ENCODE data around the gene DLG2. TPM values are rescaled to one million over a fixed set of nuclear protein-coding genes. Genes with fewer than 3 reads are reported as not detected.

DLG2 gene
- total RNA-seq, 3 donors from 2014 or later (not counting 1 experiment from before 2014, with no cell fraction given), result 1.7 to 2.9 (median 2.2) TPM

DNA sequence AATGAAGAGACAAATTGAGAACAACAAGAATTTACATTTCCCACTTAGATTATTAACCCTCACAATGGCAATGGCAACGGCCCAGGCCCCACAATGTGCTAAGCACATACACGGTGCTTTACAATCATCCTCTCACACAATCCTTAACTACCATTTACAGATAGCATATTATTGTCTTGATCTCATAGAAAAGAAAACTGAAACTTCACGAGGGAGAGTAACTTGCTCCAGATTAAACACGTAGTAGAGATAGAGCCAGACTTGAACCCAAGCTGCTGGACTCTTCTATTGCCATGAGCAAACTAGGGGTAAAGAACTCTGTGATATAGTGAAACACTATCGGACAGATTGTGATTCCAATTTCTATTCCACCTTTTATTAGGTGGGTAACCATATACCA lies 665.1 kb downstream of the DLG2 start:
- DNase-seq (no peak), ATAC-seq (no peak)
- H3K9me3 Mint-ChIP-seq, result peaks cover 13 to 16% of the 10 kb centered on the region in 2 donors
- Histone ChIP-seq H3K4me1 (ENCODE audit: control insufficient read depth, insufficient read depth, low read length) (no peaks in the 10 kb centered on the region), H3K36me3 (ENCODE audit: control insufficient read depth, insufficient read depth, low read length) (no peaks in the 10 kb centered on the region), H3K4me3 (ENCODE audit: low read length) (no peak overlapping the region), H3K27ac (ENCODE audit: low read length) (no peak overlapping the region), H3K27me3 (ENCODE audit: control insufficient read depth, insufficient read depth, low read length) (no peaks in the 10 kb centered on the region), H3K9me3 (ENCODE audit: control insufficient read depth, insufficient read depth, low read length) (no peaks in the 10 kb centered on the region)
- intact Hi-C loops (cut with micrococcal nuclease), result no loop called here
- H3K36me3 Mint-ChIP-seq, result peaks cover 16% of the 10 kb centered on the region
- H3K4me1 Mint-ChIP-seq, result no peaks in the 10 kb centered on the region
- TF ChIP-seq, protein P1, sequence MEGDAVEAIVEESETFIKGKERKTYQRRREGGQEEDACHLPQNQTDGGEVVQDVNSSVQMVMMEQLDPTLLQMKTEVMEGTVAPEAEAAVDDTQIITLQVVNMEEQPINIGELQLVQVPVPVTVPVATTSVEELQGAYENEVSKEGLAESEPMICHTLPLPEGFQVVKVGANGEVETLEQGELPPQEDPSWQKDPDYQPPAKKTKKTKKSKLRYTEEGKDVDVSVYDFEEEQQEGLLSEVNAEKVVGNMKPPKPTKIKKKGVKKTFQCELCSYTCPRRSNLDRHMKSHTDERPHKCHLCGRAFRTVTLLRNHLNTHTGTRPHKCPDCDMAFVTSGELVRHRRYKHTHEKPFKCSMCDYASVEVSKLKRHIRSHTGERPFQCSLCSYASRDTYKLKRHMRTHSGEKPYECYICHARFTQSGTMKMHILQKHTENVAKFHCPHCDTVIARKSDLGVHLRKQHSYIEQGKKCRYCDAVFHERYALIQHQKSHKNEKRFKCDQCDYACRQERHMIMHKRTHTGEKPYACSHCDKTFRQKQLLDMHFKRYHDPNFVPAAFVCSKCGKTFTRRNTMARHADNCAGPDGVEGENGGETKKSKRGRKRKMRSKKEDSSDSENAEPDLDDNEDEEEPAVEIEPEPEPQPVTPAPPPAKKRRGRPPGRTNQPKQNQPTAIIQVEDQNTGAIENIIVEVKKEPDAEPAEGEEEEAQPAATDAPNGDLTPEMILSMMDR (IDR thresholded peaks at IDR 0.05), result no peak
- no peak overlapping the region for H3K27ac Mint-ChIP-seq
- 87% methylated on average over 4 of the region's 5 CpGs for WGBS (ENCODE audit: insufficient coverage)
- H3K27me3 Mint-ChIP-seq (ENCODE audit: low read depth in 2 of 2), result no peaks in the 10 kb centered on the region
- H3K4me3 Mint-ChIP-seq, result no peak overlapping the region

DNA sequence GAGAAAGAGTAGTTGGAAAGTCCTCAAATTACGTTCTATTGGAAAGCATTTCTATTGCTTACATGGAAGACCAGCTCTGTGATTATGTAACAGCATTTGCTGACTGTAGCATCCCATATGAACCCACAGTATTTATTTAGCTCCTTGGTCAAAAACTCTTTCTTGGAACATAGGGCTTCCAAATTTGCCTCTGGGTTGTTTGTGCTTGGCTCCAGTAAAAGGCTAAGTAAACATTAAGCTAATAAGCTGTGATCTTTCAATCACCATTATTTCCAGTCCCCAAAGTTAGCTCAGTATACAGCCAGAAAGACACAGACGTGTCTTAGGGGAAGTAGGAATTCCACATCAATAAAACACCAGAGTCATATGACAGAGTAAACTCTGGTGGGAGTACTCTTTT lies 668.8 kb downstream of the DLG2 start:
- Histone ChIP-seq H3K27ac (ENCODE audit: low read length) (no peak overlapping the region), H3K9me3 (ENCODE audit: control insufficient read depth, insufficient read depth, low read length) (no peaks in the 10 kb centered on the region), H3K27me3 (ENCODE audit: control insufficient read depth, insufficient read depth, low read length) (no peaks in the 10 kb centered on the region), H3K4me3 (ENCODE audit: low read length) (no peak overlapping the region), H3K4me1 (ENCODE audit: control insufficient read depth, insufficient read depth, low read length) (no peaks in the 10 kb centered on the region), H3K36me3 (ENCODE audit: control insufficient read depth, insufficient read depth, low read length) (no peaks in the 10 kb centered on the region)
- H3K27me3 Mint-ChIP-seq (ENCODE audit: low read depth in 2 of 2), result no peaks in the 10 kb centered on the region
- DNase-seq, result no peak
- H3K9me3 Mint-ChIP-seq, result peaks cover 8 to 11% of the 10 kb centered on the region in 2 donors
- H3K36me3 Mint-ChIP-seq, result no peaks in the 10 kb centered on the region
- H3K4me3 Mint-ChIP-seq, result no peak overlapping the region
- H3K27ac Mint-ChIP-seq, result no peak overlapping the region
- WGBS (ENCODE audit: insufficient coverage), result 77% methylated on average over 1 of the region's 2 CpGs
- H3K4me1 Mint-ChIP-seq, result no peaks in the 10 kb centered on the region
- TF ChIP-seq, protein P1 (IDR thresholded peaks at IDR 0.05), result no peak
- no peak for ATAC-seq
- intact Hi-C loops (cut with micrococcal nuclease), result no loop called here

DNA sequence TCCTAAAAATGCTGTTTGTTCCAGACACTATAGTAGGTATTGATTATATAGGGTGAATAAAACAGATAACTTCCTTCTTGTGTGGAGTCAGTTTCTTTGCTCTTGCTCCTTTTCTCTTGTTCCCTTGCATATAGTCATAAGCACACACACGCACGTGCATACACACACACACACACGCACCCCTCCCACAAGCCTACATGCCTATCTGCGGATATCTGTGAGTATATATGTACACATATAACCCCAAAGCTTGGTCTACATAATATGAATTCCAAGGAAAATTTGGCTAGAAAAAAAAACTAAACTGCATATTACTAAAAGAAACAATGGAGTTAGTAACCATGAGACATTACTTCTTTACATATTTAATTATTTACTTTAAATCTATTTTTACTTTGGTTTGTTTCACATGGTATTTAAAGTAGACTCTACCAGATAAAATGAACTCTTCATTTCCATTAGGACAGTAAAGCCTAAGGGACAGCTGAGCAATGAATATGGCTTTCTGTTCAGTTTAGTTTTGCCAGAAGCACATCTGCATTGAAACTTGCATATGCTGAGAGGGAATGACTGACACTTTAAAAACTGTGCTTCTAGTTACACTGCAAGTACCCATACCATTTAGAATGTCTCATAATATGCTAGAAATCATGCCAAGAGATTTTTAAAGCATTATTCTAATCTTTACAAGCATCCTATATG lies 676.4 kb downstream of the DLG2 start:
- intact Hi-C loops (cut with micrococcal nuclease), result no loop called here
- Histone ChIP-seq H3K4me3 (ENCODE audit: low read length) (no peak overlapping the region), H3K36me3 (ENCODE audit: control insufficient read depth, insufficient read depth, low read length) (no peaks in the 10 kb centered on the region), H3K27me3 (ENCODE audit: control insufficient read depth, insufficient read depth, low read length) (no peaks in the 10 kb centered on the region), H3K27ac (ENCODE audit: low read length) (no peak overlapping the region), H3K9me3 (ENCODE audit: control insufficient read depth, insufficient read depth, low read length) (peaks cover 13% of the 10 kb centered on the region), H3K4me1 (ENCODE audit: control insufficient read depth, insufficient read depth, low read length) (no peaks in the 10 kb centered on the region)
- no peaks in the 10 kb centered on the region for H3K27me3 Mint-ChIP-seq (ENCODE audit: low read depth in 2 of 2)
- no peak for DNase-seq
- H3K4me3 Mint-ChIP-seq, result no peak overlapping the region
- WGBS (ENCODE audit: insufficient coverage), result 90% methylated on average over 2 of the region's 4 CpGs
- ATAC-seq, result no peak
- no peak overlapping the region for H3K27ac Mint-ChIP-seq
- peaks cover 19 to 21% of the 10 kb centered on the region in 2 donors for H3K9me3 Mint-ChIP-seq
- TF ChIP-seq, protein P1 (IDR thresholded peaks at IDR 0.05), result no peak
- peaks cover 10% of the 10 kb centered on the region for H3K36me3 Mint-ChIP-seq
- no peaks in the 10 kb centered on the region for H3K4me1 Mint-ChIP-seq
